ENCODE measurements around the gene FAM110A. TPM values are rescaled to one million over a fixed set of nuclear protein-coding genes. Genes with fewer than 3 reads are reported as not detected.

Gene FAM110A
- total RNA-seq, 2 experiments from 2014 or later: 16.2 to 28.2 TPM

- no peak for TF ChIP-seq EZH2phosphoT487 (IDR thresholded peaks at IDR 0.05; ENCODE audit: borderline replicate concordance, low read depth, low read length)
- TF ChIP-seq, protein P1, sequence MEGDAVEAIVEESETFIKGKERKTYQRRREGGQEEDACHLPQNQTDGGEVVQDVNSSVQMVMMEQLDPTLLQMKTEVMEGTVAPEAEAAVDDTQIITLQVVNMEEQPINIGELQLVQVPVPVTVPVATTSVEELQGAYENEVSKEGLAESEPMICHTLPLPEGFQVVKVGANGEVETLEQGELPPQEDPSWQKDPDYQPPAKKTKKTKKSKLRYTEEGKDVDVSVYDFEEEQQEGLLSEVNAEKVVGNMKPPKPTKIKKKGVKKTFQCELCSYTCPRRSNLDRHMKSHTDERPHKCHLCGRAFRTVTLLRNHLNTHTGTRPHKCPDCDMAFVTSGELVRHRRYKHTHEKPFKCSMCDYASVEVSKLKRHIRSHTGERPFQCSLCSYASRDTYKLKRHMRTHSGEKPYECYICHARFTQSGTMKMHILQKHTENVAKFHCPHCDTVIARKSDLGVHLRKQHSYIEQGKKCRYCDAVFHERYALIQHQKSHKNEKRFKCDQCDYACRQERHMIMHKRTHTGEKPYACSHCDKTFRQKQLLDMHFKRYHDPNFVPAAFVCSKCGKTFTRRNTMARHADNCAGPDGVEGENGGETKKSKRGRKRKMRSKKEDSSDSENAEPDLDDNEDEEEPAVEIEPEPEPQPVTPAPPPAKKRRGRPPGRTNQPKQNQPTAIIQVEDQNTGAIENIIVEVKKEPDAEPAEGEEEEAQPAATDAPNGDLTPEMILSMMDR (conservative IDR thresholded peaks at IDR 0.05; ENCODE audit: low read length): no peak
- Histone ChIP-seq H3K4me1 (ENCODE audit: insufficient read depth, low read length, poor library complexity, severe bottlenecking) (no peaks in the 10 kb centered on the region), H3K27ac (ENCODE audit: low read depth, low read length, poor library complexity, severe bottlenecking) (no peak overlapping the region), H3K79me2 (ENCODE audit: insufficient read depth, low read depth, low read length) (no peaks in the 10 kb centered on the region), H2AFZ (ENCODE audit: low read length) (no peak overlapping the region), H4K20me1 (ENCODE audit: insufficient read depth, low read length) (no peaks in the 10 kb centered on the region; the same call in 1 of the 2 replicates), H3K36me3 (ENCODE audit: insufficient read depth, low read length) (no peaks in the 10 kb centered on the region), H3K4me3 (ENCODE audit: low read depth, low read length, poor library complexity, severe bottlenecking) (no peak overlapping the region), H3K9me2 (ENCODE audit: insufficient read depth, low read length) (no peaks in the 10 kb centered on the region), H3K9me3 (ENCODE audit: low read length) (no peaks in the 10 kb centered on the region), H3K4me2 (ENCODE audit: low read length) (no peak overlapping the region)
- POLR2A ChIA-PET: no interaction called here
- no TSS peak for BruUV-seq (replicated peaks)
- intact Hi-C loops (cut with micrococcal nuclease; ENCODE audit: unreplicated experiment): loop anchor here (10.0 kb wide), 1 partner anchor 70 kb away; no protein-coding TSS in a partner anchor
- no peak for DNase-seq (ENCODE audit: low spot score)
- CTCF ChIA-PET (ENCODE audit: unreplicated experiment): no interaction called here
Observed at GRCh38 chr20:884983-885952, 51.8 kb downstream of the FAM110A start.

DNA sequence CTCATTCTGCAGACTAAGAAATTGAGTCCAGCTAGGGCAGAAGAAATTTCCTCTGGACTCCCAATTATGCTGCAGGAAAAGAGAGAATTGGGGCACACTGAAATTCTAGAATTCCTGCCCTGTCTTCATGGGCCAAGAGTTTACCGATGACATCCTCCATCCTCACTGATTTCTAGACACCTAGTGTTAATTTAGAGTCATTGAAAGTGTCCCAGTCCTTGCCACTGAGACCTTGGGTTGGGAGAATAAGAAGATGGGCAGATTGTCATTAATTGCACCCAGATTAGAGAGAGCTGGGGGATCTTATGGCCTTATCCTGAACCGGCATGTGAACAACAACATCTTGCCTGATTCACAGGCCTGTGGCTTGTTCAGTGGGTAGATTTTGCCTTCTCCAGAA is 53.6 kb downstream of the FAM110A start:
- no peak overlapping the region for H3K27ac ChIP-seq (ENCODE audit: low read depth, low read length, poor library complexity, severe bottlenecking)
- H4K20me1 ChIP-seq (ENCODE audit: insufficient read depth, low read length): no peaks in the 10 kb centered on the region
- H3K9me2 ChIP-seq (ENCODE audit: insufficient read depth, low read length): no peaks in the 10 kb centered on the region
- no peaks in the 10 kb centered on the region for H3K36me3 ChIP-seq (ENCODE audit: insufficient read depth, low read length)
- no peak overlapping the region for H3K4me3 ChIP-seq (ENCODE audit: low read depth, low read length, poor library complexity, severe bottlenecking)
- no peak overlapping the region for H3K4me2 ChIP-seq (ENCODE audit: low read length)
- H2AFZ ChIP-seq (ENCODE audit: low read length): no peak overlapping the region
- H3K4me1 ChIP-seq (ENCODE audit: insufficient read depth, low read length, poor library complexity, severe bottlenecking): no peaks in the 10 kb centered on the region
- CTCF ChIA-PET (ENCODE audit: unreplicated experiment): no interaction called here
- no peak for TF ChIP-seq EZH2phosphoT487 (IDR thresholded peaks at IDR 0.05; ENCODE audit: borderline replicate concordance, low read depth, low read length)
- TF ChIP-seq, protein P1 (conservative IDR thresholded peaks at IDR 0.05; ENCODE audit: low read length): 0 out of 2 replicates have a peak, but pooled peaks have one; percentile 24
- POLR2A ChIA-PET: no interaction called here
- no TSS peak for BruUV-seq (replicated peaks)
- no peaks in the 10 kb centered on the region for H3K9me3 ChIP-seq (ENCODE audit: low read length)
- intact Hi-C loops (cut with micrococcal nuclease; ENCODE audit: unreplicated experiment): loop anchor here (10.0 kb wide), 1 partner anchor 72 kb away; no protein-coding TSS in a partner anchor
- DNase-seq (ENCODE audit: low spot score): no peak
- H3K79me2 ChIP-seq (ENCODE audit: insufficient read depth, low read depth, low read length): no peaks in the 10 kb centered on the region

DNA sequence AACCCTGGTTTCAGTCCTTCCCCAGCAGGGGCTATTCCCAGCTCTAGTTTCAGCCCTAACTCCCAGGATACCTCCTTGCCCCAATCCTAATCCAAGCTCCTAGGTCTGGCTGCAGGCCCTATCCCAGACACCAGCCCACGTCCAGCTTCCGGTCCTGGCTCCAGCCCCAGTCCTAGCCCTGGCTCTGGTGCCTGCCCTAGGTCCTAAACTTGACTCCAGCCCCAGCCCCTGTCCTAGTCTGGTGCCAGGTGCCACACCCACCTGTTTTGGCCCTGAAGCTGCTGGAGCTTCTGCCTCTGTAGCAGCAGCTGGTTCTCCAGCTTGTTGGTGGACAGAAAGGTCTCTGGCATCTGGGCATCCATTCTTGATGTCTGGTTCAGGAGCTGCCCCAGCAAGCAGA is 54.5 kb downstream of the FAM110A start:
- no peak for DNase-seq (ENCODE audit: low spot score)
- Histone ChIP-seq H3K4me3 (ENCODE audit: low read depth, low read length, poor library complexity, severe bottlenecking) (no peak overlapping the region), H4K20me1 (ENCODE audit: insufficient read depth, low read length) (no peaks in the 10 kb centered on the region), H3K9me2 (ENCODE audit: insufficient read depth, low read length) (no peaks in the 10 kb centered on the region), H3K36me3 (ENCODE audit: insufficient read depth, low read length) (no peaks in the 10 kb centered on the region), H3K9me3 (ENCODE audit: low read length) (no peaks in the 10 kb centered on the region), H3K4me1 (ENCODE audit: insufficient read depth, low read length, poor library complexity, severe bottlenecking) (no peaks in the 10 kb centered on the region), H3K4me2 (ENCODE audit: low read length) (no peak overlapping the region), H2AFZ (ENCODE audit: low read length) (no peak overlapping the region), H3K27ac (ENCODE audit: low read depth, low read length, poor library complexity, severe bottlenecking) (no peak overlapping the region), H3K79me2 (ENCODE audit: insufficient read depth, low read depth, low read length) (no peaks in the 10 kb centered on the region)
- TF ChIP-seq EZH2phosphoT487 (IDR thresholded peaks at IDR 0.05; ENCODE audit: borderline replicate concordance, low read depth, low read length): no peak
- TF ChIP-seq, protein P1 (conservative IDR thresholded peaks at IDR 0.05; ENCODE audit: low read length): no peak
- intact Hi-C loops (cut with micrococcal nuclease; ENCODE audit: unreplicated experiment): loop anchor here (10.0 kb wide), 1 partner anchor 73 kb away; no protein-coding TSS in a partner anchor
- ChIA-PET CTCF (ENCODE audit: unreplicated experiment) (interaction anchor here (1.1 kb wide), 1 partner anchor 55 kb away, joined by 3 read pairs; the partner anchor contains the start of gene FAM110A), POLR2A (no interaction called here)
- no TSS peak for BruUV-seq (replicated peaks)
